Mesodermal cell (in vitro differentiated cells): ENCODE data around the gene MARCHF10.
A peak's percentile ranks its signal among the peaks of the same experiment; 100 is the strongest.
"Not testable (repeated sequence)": the region's sequence is repeated elsewhere in the genome, so short reads cannot be mapped to it uniquely, and the experiment has no call there.

ENCODE experiments used
- H3K27ac ChIP-seq: 2 replicates; pipeline ENCODE4 v1.7.0; 2013; ENCODE audit warnings: mild to moderate bottlenecking, low read depth, low read length, moderate library complexity; ENCODE audit not compliant: severe bottlenecking
- H3K36me3 ChIP-seq: 2 replicates; pipeline ENCODE4 v1.7.1; 2013; ENCODE audit warnings: mild to moderate bottlenecking, low read length, moderate library complexity; ENCODE audit not compliant: control insufficient read depth, insufficient read depth
- H3K4me1 ChIP-seq: one replicate; pipeline ENCODE4 v1.7.1; 2013; ENCODE audit warnings: mild to moderate bottlenecking, low read length; ENCODE audit not compliant: insufficient read depth, control insufficient read depth, poor library complexity, severe bottlenecking
- H3K4me3 ChIP-seq: 2 replicates; pipeline ENCODE4 v1.7.0; 2013; ENCODE audit warnings: low read length, control low read depth, mild to moderate bottlenecking; ENCODE audit not compliant: insufficient read depth, poor library complexity, severe bottlenecking; ENCODE audit errors: extremely low read depth
- H3K9me3 ChIP-seq: 2 replicates; pipeline ENCODE4 v1.7.1; 2013; ENCODE audit warnings: mild to moderate bottlenecking, low read length, moderate library complexity; ENCODE audit not compliant: control insufficient read depth
- WGBS, 2 experiments: methylation state at CpG; one replicate each; pipeline ENCODE4 v1.1.5; 2013; ENCODE audit warnings: missing lambda C conversion rate in 2 of 2; ENCODE audit not compliant: insufficient coverage in 2 of 2; 5-methylcytosine and 5-hydroxymethylcytosine counted together

Gene MARCHF10

DNA sequence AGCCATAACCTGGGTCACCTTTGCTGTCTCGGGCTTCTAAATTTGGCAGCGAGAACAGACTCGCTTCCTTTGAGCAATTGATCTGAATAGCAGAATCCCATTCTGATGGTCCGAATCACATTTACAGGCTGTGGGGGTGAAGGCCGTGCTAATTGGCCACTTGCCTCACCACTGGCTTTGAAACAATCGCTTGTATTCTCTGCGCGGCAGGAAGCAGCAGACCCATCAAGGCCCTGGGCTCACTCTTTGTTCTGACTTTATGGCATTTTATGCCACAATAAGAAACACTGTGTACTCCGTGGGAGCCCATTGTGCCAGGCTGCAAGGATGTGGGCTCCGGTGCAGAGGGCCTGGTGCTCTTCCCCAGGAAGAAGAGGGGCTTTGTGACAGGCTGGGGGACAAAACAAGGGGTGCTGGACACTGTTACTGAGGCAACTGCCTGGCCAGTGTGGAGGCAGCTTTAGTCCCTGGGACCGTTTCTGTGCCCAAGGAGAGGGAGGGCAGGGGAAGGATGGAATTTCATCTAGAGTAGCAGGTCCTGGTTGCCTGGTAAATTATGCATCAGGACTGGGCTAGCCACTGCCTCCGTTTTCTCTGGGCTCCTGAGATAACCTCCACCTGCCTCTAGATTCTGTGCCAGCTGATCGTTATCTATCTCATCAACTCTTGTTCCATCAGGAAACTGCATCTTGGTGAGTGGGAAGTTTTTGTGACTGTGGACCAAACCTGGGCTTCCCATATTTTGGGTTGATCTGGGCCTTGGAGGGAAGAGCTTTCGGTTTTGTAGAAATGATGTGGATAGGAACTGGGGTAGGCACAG lies 102.1 kb downstream of the MARCHF10 start:
- 15 to 19% methylated on average over 12 of the region's 14 CpGs for WGBS, 2 experiments
- Histone ChIP-seq H3K4me1 (peaks cover 15% of the 10 kb centered on the region), H3K36me3 (no peaks in the 10 kb centered on the region), H3K9me3 (peaks cover 11% of the 10 kb centered on the region), H3K4me3 (peak overlapping the region; percentile 61), H3K27ac (peak overlapping the region; percentile 42)

DNA sequence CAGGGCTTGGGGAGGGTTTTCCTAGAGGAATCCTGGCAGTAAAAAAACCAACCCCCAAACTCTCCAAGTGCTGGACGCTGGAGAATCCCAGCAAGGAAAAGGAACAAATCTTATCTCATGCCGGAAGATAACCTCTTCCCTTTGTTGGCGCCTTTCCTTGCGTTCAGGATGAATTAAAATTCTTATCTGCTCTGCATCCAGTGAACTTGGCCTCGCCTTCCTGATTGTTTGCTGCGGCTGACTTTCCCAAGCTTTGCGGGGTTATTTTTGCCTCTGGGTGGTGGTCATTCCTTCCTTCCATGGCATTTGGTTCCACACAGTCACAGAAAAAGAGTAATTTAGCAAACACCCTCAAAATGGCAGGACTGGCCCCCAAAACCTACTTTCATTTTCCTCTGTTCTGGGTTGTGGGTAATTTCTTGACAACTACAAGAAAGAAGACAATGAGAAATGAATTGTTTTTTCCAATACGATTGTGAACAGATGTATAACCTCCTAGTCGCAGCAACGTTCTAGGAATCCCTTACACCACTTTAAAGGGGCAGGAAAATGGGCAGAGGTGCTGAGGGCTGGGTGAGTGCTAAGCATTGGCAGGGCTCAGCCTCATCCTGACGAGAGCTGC lies 102.8 kb downstream of the MARCHF10 start:
- Histone ChIP-seq H3K4me1 (peaks cover 15% of the 10 kb centered on the region), H3K36me3 (no peaks in the 10 kb centered on the region), H3K4me3 (peak overlapping the region; percentile 61), H3K27ac (peak overlapping the region; percentile 42), H3K9me3 (peaks cover 11% of the 10 kb centered on the region)
- WGBS, 2 experiments: 9 to 15% methylated on average over 6 to 9 of the region's 11 CpGs

DNA sequence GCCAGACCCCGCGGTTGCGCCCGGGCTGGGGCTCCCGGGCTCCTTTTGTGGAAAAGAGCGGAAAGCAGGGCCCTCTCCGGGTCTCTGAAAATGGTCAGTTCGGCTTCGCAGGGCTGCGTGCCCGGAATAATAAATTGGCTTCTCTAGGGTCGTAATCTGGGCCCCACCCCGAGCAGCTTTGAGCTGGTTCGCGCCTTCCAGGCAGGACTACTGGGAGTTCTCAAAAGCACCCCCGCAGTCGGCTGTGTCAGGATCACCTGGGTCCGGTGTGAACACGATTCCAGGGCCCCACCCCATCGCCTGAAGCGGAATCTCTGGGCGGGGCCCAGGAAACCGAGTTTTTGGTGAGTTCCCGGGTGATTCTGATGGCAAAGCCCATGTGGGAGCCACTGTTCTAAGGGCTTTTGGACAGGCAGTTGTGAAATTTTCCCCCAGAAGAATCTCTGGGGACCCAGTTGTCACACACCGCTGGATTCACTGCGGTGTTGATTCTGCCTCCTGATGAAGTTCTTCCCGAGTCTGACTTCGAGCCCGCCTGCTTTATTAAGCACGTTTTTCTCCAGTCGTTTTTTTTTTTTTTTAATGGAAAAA lies 103.6 kb downstream of the MARCHF10 start:
- Histone ChIP-seq H3K27ac (peak overlapping the region; percentile 23), H3K4me3 (peak overlapping the region; percentile 61), H3K36me3 (no peaks in the 10 kb centered on the region), H3K9me3 (peaks cover 5% of the 10 kb centered on the region), H3K4me1 (peaks cover 15% of the 10 kb centered on the region)
- 1 to 2% methylated on average over 26 to 31 of the region's 31 CpGs for WGBS, 2 experiments

DNA sequence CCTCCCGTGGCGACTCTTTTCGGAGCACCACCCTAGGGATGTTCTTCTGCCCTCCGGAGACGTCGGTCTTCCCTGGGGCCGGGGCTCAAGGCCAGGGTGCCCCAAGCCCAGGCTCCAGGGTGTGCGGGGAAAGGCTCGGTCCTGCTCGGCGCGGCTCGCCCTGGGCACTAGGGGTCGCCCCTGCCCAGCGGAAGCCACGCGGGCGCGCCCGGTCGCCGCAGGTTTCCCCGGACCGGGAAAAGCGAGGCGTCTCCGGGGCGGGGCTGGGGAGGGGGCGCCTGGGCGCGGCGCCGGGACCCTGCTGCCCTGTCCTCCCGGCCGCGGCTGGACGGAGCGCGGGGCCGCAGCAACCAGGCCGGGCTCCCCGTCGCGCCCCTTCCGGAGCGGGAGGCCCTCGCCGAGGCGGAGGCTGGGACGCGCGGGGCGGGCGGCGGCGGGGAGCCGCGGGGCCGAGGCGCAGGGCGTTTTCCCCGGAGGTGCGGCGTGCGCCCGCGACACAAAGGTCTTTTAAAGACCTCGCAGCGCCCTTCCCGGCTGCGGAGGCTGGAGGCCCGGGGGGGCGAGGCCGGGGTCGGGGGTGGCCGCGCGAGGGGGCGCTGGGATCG lies 104.2 kb downstream of the MARCHF10 start:
- peaks cover 18% of the 10 kb centered on the region for H3K4me1 ChIP-seq

DNA sequence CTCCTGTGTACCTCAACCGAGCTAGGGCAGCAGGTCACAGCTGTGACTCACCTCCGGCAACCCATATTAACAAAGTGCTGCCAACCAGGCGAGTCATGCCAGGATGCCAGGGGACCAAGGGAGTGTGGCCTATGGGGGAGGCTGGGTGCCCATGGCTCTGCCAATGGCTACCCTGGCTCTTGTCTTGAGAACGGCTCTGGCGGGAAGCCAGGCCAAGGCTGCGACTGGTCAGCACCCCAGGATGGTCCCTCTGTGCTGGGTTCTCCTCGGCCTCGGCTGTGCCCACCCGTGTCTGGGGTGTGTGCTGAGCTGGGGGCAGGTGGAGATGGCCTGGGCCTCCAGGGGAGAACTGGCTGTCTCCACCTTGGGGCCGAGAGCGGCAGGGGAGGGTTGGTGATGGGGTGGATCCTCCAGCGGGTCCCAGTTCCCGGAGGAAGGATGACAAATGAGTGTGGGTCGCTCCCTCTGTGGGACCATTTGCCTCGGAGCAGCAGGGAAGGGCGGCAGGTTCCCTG lies 104.8 kb downstream of the MARCHF10 start:
- Histone ChIP-seq H3K36me3 (no peaks in the 10 kb centered on the region), H3K27ac (no peak overlapping the region), H3K4me1 (peaks cover 23% of the 10 kb centered on the region), H3K4me3 (peak overlapping the region; percentile 61), H3K9me3 (no peaks in the 10 kb centered on the region)
- 45 to 51% methylated on average over 7 to 15 of the region's 16 CpGs for WGBS, 2 experiments

More for the DNA sequence above, 104.2 kb downstream of the MARCHF10 start:
- peaks cover 4% of the 10 kb centered on the region for H3K9me3 ChIP-seq
- peak overlapping the region; percentile 61 for H3K4me3 ChIP-seq
- 0% methylated on average over 43 to 68 of the region's 80 CpGs for WGBS, 2 experiments
- H3K36me3 ChIP-seq: no peaks in the 10 kb centered on the region
- peak overlapping the region; percentile 23 for H3K27ac ChIP-seq

DNA sequence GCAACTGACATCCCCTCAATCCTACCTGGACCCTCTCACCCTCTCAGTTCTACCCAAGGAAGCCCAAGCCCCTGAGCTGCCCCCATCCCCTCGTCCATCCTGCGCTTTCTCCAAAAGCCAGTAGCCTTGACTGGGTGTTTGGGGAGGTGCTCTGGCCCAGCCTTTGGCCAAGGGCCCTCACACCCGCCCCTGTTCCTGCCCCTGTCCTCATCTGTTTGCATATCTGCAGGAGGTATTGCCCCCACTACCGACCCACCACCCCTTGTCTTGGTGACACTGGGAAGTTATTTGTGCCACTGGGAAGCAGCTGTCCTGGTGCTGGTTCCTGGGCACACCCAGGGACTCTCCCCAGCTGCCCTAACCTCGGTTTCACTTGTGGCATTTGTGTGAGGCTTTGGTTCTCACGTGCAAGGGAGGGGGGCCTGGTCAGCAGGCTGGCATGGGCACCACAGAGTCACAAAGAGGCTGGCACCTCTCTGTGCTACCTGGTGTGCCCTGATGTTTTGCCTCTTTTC lies 105.3 kb downstream of the MARCHF10 start:
- WGBS, 2 experiments: 76 to 83% methylated on average over 3 to 5 of the region's 6 CpGs
- peaks cover 23% of the 10 kb centered on the region for H3K4me1 ChIP-seq
- no peak overlapping the region for H3K27ac ChIP-seq
- no peaks in the 10 kb centered on the region for H3K9me3 ChIP-seq
- no peak overlapping the region for H3K4me3 ChIP-seq
- H3K36me3 ChIP-seq: no peaks in the 10 kb centered on the region

DNA sequence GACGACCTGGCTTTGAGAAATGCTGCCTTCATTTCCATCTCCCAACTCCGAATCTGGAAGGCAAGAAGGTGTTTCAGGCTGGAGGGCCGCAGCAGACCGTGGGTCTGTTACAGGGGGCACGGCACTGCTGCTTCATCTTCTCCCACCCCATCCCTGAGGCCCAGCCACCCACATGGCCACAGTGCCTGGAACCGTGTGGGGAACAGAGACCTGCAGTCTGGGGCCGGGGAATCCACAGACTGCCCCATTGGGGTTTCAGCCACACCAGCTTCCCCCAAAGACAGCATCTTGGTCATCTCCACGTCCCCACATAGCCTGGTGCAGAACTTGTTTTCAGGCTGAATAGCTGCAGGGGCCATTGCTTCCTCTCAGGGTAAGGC lies 106.4 kb downstream of the MARCHF10 start:
- H3K36me3 ChIP-seq: no peaks in the 10 kb centered on the region

DNA sequence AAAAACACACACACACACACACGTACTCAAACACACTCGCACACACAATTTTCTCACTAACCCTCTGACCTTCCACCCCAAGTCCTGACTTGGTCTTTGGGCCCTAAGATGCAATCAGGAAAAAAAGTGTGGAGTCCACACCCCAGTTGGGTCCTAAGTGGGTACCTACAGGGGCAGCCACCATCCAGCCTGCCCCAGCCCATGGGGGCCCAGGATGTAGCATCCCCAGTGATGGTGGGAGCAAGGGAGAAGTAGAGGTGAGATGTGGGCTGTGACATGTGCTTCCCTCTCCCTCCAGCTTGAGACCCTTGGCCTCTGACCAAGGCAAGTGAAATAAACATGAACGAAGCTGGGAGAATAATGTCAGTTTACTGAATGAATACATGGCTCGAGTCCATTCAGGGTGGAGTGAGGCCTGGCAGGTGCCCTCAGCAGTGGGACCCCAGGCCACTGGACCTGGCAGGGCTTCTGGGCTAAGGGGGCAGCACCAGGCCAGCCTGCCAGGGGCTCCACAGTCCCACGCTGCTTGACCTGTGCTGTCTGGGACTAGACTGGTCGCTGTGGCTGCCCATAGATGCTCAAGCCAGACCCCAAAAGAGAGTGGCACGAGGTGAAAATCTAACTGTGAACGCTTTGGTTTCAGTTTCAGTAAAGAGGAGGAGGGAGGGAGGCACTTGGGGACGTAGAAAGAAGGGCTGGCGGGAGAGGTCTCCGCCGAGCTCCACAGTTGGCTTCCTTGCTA lies 107.0 kb downstream of the MARCHF10 start:
- Histone ChIP-seq H3K9me3 (no peaks in the 10 kb centered on the region), H3K27ac (no peak overlapping the region), H3K4me1 (peaks cover 22% of the 10 kb centered on the region), H3K36me3 (no peaks in the 10 kb centered on the region), H3K4me3 (no peak overlapping the region)
- 83 to 84% methylated on average over 8 to 10 of the region's 12 CpGs for WGBS, 2 experiments

More for the DNA sequence above, 106.4 kb downstream of the MARCHF10 start:
- no peak overlapping the region for H3K27ac ChIP-seq
- peaks cover 23% of the 10 kb centered on the region for H3K4me1 ChIP-seq
- H3K9me3 ChIP-seq: no peaks in the 10 kb centered on the region
- 86 to 89% methylated on average over 8 of the region's 8 CpGs for WGBS, 2 experiments
- H3K4me3 ChIP-seq: no peak overlapping the region

DNA sequence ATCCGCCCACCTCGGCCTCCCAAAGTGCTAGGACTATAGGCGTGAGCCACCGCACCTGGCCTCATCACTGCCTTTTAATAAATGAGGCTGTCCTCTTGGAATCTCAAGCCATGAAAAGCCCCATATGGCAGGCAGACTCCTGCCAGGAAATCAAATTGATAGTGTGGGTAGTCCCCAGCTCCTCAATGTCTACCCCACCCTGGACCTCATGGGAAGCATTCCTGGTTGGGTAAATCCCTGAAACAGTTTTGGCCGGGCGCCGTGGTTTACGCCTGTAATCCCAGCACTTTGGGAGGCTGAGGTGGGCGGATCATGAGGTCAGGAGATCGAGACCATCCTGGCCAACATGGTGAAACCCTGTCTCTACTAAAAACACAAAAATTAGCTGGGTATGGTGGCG lies 109.7 kb downstream of the MARCHF10 start:
- WGBS, 2 experiments: 84 to 94% methylated on average over 8 to 10 of the region's 11 CpGs
- H3K4me3 ChIP-seq, H3K9me3 ChIP-seq: not testable (repeated sequence)

More for the DNA sequence above, 109.7 kb downstream of the MARCHF10 start:
- not testable (repeated sequence) for H3K36me3 ChIP-seq, H3K27ac ChIP-seq
- H3K4me1 ChIP-seq: peaks cover 13% of the 10 kb centered on the region
